ENCODE measurements around the gene ASAP3. TPM values are rescaled to one million over a fixed set of nuclear protein-coding genes. Genes with fewer than 3 reads are reported as not detected.

The ASAP3 gene
- polyA plus RNA-seq, 1 donor from 2014 or later = 0.66 TPM

GRCh38 chr1:23475641-23476040, 8.3 kb downstream of the ASAP3 start:
- no peaks in the 10 kb centered on the region for H3K9me3 Mint-ChIP-seq
- no peak overlapping the region for H3K4me3 Mint-ChIP-seq
- peaks cover 11% of the 10 kb centered on the region for H3K27me3 Mint-ChIP-seq
- H3K4me1 Mint-ChIP-seq = peaks cover 4 to 7% (median 6%) of the 10 kb centered on the region in 3 donors
- H3K27ac Mint-ChIP-seq = no peak overlapping the region
- peaks cover 4% of the 10 kb centered on the region for H3K36me3 Mint-ChIP-seq

GRCh38 chr1:23475134-23475628, 8.8 kb downstream of the ASAP3 start:
- Mint-ChIP-seq H3K9me3 (no peaks in the 10 kb centered on the region), H3K27me3 (peaks cover 11% of the 10 kb centered on the region), H3K4me3 (no peak overlapping the region), H3K36me3 (peaks cover 4% of the 10 kb centered on the region), H3K4me1 (peaks cover 0 to 2% (median 1%) of the 10 kb centered on the region in 3 donors), H3K27ac (no peak overlapping the region)

- H3K27ac Mint-ChIP-seq = no peak overlapping the region
- H3K4me3 Mint-ChIP-seq = no peak overlapping the region
- peaks cover 11% of the 10 kb centered on the region for H3K27me3 Mint-ChIP-seq
- H3K4me1 Mint-ChIP-seq = peaks cover 0 to 2% (median 0%) of the 10 kb centered on the region in 3 donors
- H3K36me3 Mint-ChIP-seq = peaks cover 4% of the 10 kb centered on the region
- no peaks in the 10 kb centered on the region for H3K9me3 Mint-ChIP-seq
Observed at GRCh38 chr1:23473037-23473800, 10.8 kb downstream of the ASAP3 start.

GRCh38 chr1:23472351-23473036, 11.5 kb downstream of the ASAP3 start:
- peaks cover 3% of the 10 kb centered on the region for H3K36me3 Mint-ChIP-seq
- H3K27ac Mint-ChIP-seq = no peak overlapping the region
- peaks cover 0 to 2% (median 0%) of the 10 kb centered on the region in 3 donors for H3K4me1 Mint-ChIP-seq
- H3K4me3 Mint-ChIP-seq = no peak overlapping the region
- H3K9me3 Mint-ChIP-seq = no peaks in the 10 kb centered on the region
- peaks cover 9% of the 10 kb centered on the region for H3K27me3 Mint-ChIP-seq

- Mint-ChIP-seq H3K4me3 (no peak overlapping the region), H3K27ac (peak overlapping the region in 1 of 3 donors; percentile 77)
Observed at GRCh38 chr1:23471473-23472075, 12.4 kb downstream of the ASAP3 start.

GRCh38 chr1:23470282-23471070, 13.5 kb downstream of the ASAP3 start:
- H3K27ac Mint-ChIP-seq = no peak overlapping the region
- H3K4me1 Mint-ChIP-seq = no peaks in the 10 kb centered on the region
- H3K36me3 Mint-ChIP-seq = no peaks in the 10 kb centered on the region
- no peaks in the 10 kb centered on the region for H3K9me3 Mint-ChIP-seq
- H3K27me3 Mint-ChIP-seq = peaks cover 2% of the 10 kb centered on the region
- H3K4me3 Mint-ChIP-seq = no peak overlapping the region

More at GRCh38 chr1:23471473-23472075, 12.4 kb downstream of the ASAP3 start:
- H3K9me3 Mint-ChIP-seq = no peaks in the 10 kb centered on the region
- H3K36me3 Mint-ChIP-seq = no peaks in the 10 kb centered on the region
- peaks cover 0 to 2% (median 0%) of the 10 kb centered on the region in 3 donors for H3K4me1 Mint-ChIP-seq
- H3K27me3 Mint-ChIP-seq = peaks cover 5% of the 10 kb centered on the region

- H3K9me3 Mint-ChIP-seq = no peaks in the 10 kb centered on the region
- H3K4me1 Mint-ChIP-seq = no peaks in the 10 kb centered on the region
- no peak overlapping the region for H3K27ac Mint-ChIP-seq
- H3K36me3 Mint-ChIP-seq = no peaks in the 10 kb centered on the region
- no peaks in the 10 kb centered on the region for H3K27me3 Mint-ChIP-seq
- H3K4me3 Mint-ChIP-seq = no peak overlapping the region
Observed at GRCh38 chr1:23469372-23469982, 14.5 kb downstream of the ASAP3 start.

- Mint-ChIP-seq H3K4me3 (no peak overlapping the region), H3K4me1 (no peaks in the 10 kb centered on the region), H3K36me3 (no peaks in the 10 kb centered on the region), H3K9me3 (no peaks in the 10 kb centered on the region), H3K27me3 (no peaks in the 10 kb centered on the region), H3K27ac (no peak overlapping the region)
Observed at GRCh38 chr1:23466423-23466989, 17.5 kb downstream of the ASAP3 start.

- no peaks in the 10 kb centered on the region for H3K9me3 Mint-ChIP-seq
- H3K36me3 Mint-ChIP-seq = no peaks in the 10 kb centered on the region
- H3K4me1 Mint-ChIP-seq = peaks cover 0 to 1% (median 0%) of the 10 kb centered on the region in 3 donors
- no peak overlapping the region for H3K4me3 Mint-ChIP-seq
- H3K27ac Mint-ChIP-seq = no peak overlapping the region
- no peaks in the 10 kb centered on the region for H3K27me3 Mint-ChIP-seq
Observed at GRCh38 chr1:23463286-23463685, 20.7 kb downstream of the ASAP3 start.

GRCh38 chr1:23462766-23463165, 21.2 kb downstream of the ASAP3 start:
- no peak overlapping the region for H3K4me3 Mint-ChIP-seq
- H3K9me3 Mint-ChIP-seq = no peaks in the 10 kb centered on the region
- H3K27me3 Mint-ChIP-seq = no peaks in the 10 kb centered on the region
- no peak overlapping the region for H3K27ac Mint-ChIP-seq
- peaks cover 0 to 1% (median 0%) of the 10 kb centered on the region in 3 donors for H3K4me1 Mint-ChIP-seq
- H3K36me3 Mint-ChIP-seq = no peaks in the 10 kb centered on the region

- Mint-ChIP-seq H3K36me3 (no peaks in the 10 kb centered on the region), H3K4me1 (peaks cover 0 to 1% (median 0%) of the 10 kb centered on the region in 3 donors), H3K9me3 (no peaks in the 10 kb centered on the region), H3K4me3 (no peak overlapping the region), H3K27me3 (no peaks in the 10 kb centered on the region), H3K27ac (no peak overlapping the region)
Observed at GRCh38 chr1:23461050-23461449, 22.9 kb downstream of the ASAP3 start.

GRCh38 chr1:23460519-23460918, 23.5 kb downstream of the ASAP3 start:
- Mint-ChIP-seq H3K9me3 (no peaks in the 10 kb centered on the region), H3K4me1 (peaks cover 0 to 1% (median 0%) of the 10 kb centered on the region in 3 donors), H3K27me3 (peaks cover under 1% of the 10 kb centered on the region), H3K4me3 (no peak overlapping the region), H3K27ac (no peak overlapping the region), H3K36me3 (no peaks in the 10 kb centered on the region)

GRCh38 chr1:23459338-23459757, 24.6 kb downstream of the ASAP3 start:
- no peaks in the 10 kb centered on the region for H3K9me3 Mint-ChIP-seq
- peaks cover 5% of the 10 kb centered on the region for H3K27me3 Mint-ChIP-seq
- H3K4me1 Mint-ChIP-seq = peaks cover 0 to 1% (median 0%) of the 10 kb centered on the region in 3 donors
- no peak overlapping the region for H3K27ac Mint-ChIP-seq
- no peaks in the 10 kb centered on the region for H3K36me3 Mint-ChIP-seq
- H3K4me3 Mint-ChIP-seq = no peak overlapping the region

- Mint-ChIP-seq H3K36me3 (no peaks in the 10 kb centered on the region), H3K27me3 (peaks cover 6% of the 10 kb centered on the region), H3K27ac (peak overlapping the region in 1 of 3 donors; percentile 73), H3K4me1 (peaks cover 0 to 1% (median 0%) of the 10 kb centered on the region in 3 donors), H3K4me3 (no peak overlapping the region), H3K9me3 (no peaks in the 10 kb centered on the region)
Observed at GRCh38 chr1:23456226-23456625, 27.8 kb downstream of the ASAP3 start.
